Prostate gland (tissue), 2 donors: Measurements from ENCODE around the gene APBA2. TPM values are rescaled to one million over a fixed set of nuclear protein-coding genes. Genes with fewer than 3 reads are reported as not detected.

ENCODE experiments used
- DNase-seq: peaks from one replicate; pipeline ENCODE4 v3.0.0-alpha.2; 2019; ENCODE audit warnings: low spot score
- H3K27ac ChIP-seq, 2 donors: fragments of 200-600 bp; sonication (generic); 2 replicates each; pipeline ENCODE4 v1.5.1; 2017 to 2019
- H3K27me3 ChIP-seq: fragments of 200-600 bp; sonication (generic); replicated peaks from 2 replicates; pipeline ENCODE4 v1.5.1; 2019; ENCODE audit not compliant: insufficient read depth
- H3K36me3 ChIP-seq, 2 donors: fragments of 200-600 bp; sonication (generic); 1 replicate in 1 of 2; 2 replicates in 1 of 2; pipeline versions ENCODE4 v1.5.1 to v1.8.1; 2017 to 2019
- H3K4me1 ChIP-seq: fragments of 200-600 bp; sonication (generic); replicated peaks from 2 replicates; pipeline ENCODE4 v1.5.1; 2019
- H3K4me3 ChIP-seq, 2 donors: fragments of 200-600 bp; sonication (generic); 2 replicates each; pipeline ENCODE4 v1.5.1; 2017 to 2019
- H3K9me3 ChIP-seq: fragments of 200-600 bp; sonication (generic); 2 replicates; pipeline ENCODE4 v1.5.1; 2017
- POLR2A ChIP-seq: fragments of 450-650 bp; IDR thresholded peaks from one replicate; pipeline ENCODE4 v1.6.1; 2016; ENCODE audit warnings: antibody characterized with exemption, mild to moderate bottlenecking
- POLR2AphosphoS5 ChIP-seq: sonication (generic); formaldehyde crosslinking; IDR thresholded peaks from one replicate; pipeline ENCODE4 v1.6.1; 2017; ENCODE audit warnings: antibody characterized with exemption
- WGBS: methylation state at CpG from one replicate; pipeline ENCODE4 v1.1.5; 2018; 5-methylcytosine and 5-hydroxymethylcytosine counted together
- intact Hi-C: fragments of 100-400 bp; cut with DNase I; formaldehyde crosslinking; loops from one replicate; pipeline ENCODE4 v1.14.2; 2022
- total RNA-seq, 2 donors: library from RNA; depleted of rRNA; stranded (reverse); fragments of >200 nt; gene quantifications; one replicate each; pipeline ENCODE4 v1.1.0, GENCODE V29; 2016
- TF ChIP-seq, protein P1 (sequence below), 4 experiments: fragments of 200-600 bp in 2 of 4; fragments of 450-650 bp in 2 of 4; sonication (generic) in 2 of 4; IDR thresholded peaks; 1 replicate in 3 of 4; 2 replicates in 1 of 4; pipeline ENCODE4 v1.5.1; 2016 to 2019; ENCODE audit warnings: antibody characterized with exemption in 4 of 4, mild to moderate bottlenecking in 2 of 4, moderate library complexity in 2 of 4

The APBA2 gene
- total RNA-seq, 2 donors from 2014 or later = 2.6 to 25.3 TPM

DNA sequence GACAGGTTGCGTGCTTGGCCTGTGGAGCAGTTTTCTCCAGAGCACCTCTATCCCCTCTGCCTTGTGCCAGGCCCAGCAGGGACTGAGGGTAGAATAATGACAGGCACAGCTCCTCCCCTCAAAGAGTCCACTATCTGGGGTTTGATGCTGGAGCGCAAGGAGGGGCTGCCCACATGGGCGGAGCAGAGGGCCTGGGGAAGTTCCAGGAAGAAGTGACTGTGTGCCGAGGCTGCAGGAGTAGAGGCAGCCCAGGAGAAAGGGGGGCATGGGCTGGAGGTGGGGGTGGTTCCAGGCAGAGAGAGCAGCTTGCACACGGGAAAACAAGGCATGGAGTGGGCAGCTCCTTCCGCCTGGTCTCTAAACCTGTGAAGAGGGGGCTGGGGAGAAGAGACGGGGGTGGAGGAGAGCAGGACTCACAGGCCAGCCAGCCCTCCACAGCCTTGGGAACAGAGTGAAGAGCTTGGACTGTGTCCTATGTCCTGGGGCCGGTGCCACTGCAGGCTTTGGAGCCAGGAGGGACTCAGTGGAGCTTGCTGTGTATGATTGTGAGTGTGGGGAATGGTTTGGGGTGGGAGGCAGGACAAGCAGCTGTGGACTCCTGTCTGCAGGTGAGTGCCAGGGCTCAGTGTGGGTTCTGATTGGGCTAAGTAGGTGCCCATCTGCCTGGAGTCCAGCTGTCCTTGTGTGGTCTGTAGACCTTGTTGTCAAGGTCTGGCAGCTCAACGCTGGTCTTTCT is 48.1 kb downstream of the APBA2 start:
- no peak for TF ChIP-seq POLR2A
- TF ChIP-seq, protein P1, sequence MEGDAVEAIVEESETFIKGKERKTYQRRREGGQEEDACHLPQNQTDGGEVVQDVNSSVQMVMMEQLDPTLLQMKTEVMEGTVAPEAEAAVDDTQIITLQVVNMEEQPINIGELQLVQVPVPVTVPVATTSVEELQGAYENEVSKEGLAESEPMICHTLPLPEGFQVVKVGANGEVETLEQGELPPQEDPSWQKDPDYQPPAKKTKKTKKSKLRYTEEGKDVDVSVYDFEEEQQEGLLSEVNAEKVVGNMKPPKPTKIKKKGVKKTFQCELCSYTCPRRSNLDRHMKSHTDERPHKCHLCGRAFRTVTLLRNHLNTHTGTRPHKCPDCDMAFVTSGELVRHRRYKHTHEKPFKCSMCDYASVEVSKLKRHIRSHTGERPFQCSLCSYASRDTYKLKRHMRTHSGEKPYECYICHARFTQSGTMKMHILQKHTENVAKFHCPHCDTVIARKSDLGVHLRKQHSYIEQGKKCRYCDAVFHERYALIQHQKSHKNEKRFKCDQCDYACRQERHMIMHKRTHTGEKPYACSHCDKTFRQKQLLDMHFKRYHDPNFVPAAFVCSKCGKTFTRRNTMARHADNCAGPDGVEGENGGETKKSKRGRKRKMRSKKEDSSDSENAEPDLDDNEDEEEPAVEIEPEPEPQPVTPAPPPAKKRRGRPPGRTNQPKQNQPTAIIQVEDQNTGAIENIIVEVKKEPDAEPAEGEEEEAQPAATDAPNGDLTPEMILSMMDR (IDR thresholded peaks at IDR 0.05) = no peak
- no peak for TF ChIP-seq POLR2AphosphoS5
- intact Hi-C loops = loop anchor here (10.0 kb wide), 1 partner anchor 59 kb away; no protein-coding TSS in a partner anchor
- no peak for DNase-seq

DNA sequence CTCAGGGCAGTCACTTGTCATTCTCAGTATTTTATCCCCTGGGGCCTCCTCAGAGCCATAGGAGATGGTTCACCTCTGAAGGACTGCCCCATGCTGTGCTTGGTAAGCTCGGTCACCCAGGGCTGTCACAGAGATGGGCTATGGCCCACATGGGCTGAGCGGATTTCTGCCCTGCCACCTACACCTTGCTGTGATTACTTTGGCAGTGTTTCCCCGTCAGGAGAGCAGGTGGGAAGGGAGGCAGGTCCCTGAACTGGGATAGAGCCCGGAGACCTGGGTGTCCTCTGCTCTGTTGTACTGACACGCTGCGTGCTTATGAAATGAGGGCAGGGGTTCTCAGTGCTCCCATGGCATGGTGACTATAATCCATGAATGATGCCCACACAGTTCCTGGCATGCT is 48.9 kb downstream of the APBA2 start:
- no peaks in the 10 kb centered on the region for H3K4me1 ChIP-seq
- no peak overlapping the region for H3K27ac ChIP-seq
- H3K9me3 ChIP-seq = no peaks in the 10 kb centered on the region
- no peak overlapping the region for H3K4me3 ChIP-seq
- intact Hi-C loops = loop anchor here (10.0 kb wide), 1 partner anchor 60 kb away; no protein-coding TSS in a partner anchor
- no peaks in the 10 kb centered on the region for H3K27me3 ChIP-seq
- TF ChIP-seq POLR2A (no peak), POLR2AphosphoS5 (no peak)
- TF ChIP-seq, protein P1 (IDR thresholded peaks at IDR 0.05) = no peak
- 83% methylated on average over 6 of the region's 6 CpGs for WGBS
- H3K36me3 ChIP-seq = no peaks in the 10 kb centered on the region
- no peak for DNase-seq

More for the DNA sequence above, 48.1 kb downstream of the APBA2 start:
- no peaks in the 10 kb centered on the region for H3K9me3 ChIP-seq
- H3K4me1 ChIP-seq = no peaks in the 10 kb centered on the region
- no peaks in the 10 kb centered on the region for H3K36me3 ChIP-seq
- WGBS = 55% methylated on average over 9 of the region's 9 CpGs
- no peaks in the 10 kb centered on the region for H3K27me3 ChIP-seq
- no peak overlapping the region for H3K27ac ChIP-seq
- H3K4me3 ChIP-seq = no peak overlapping the region

DNA sequence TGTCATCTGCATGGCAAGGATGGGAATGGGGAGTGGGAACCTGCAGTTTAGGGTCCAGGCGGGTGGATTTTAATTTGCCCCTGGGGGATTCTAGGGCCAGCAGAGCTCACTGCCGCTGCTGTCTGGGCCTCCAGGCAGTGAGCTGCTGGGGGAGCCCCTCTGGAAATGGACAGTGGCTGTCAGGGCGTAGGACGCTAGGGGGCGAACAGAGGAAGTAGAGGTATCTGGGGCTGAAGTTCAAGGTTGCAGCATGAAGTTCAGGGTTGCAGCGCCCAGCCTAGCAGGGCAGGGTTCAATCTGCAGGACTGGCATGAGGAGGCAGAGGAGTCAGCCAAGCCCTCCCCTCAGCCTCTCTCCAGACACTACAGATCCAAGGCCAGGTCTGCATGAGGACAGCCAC is 49.5 kb downstream of the APBA2 start:
- Histone ChIP-seq H3K4me1 (no peaks in the 10 kb centered on the region), H3K36me3 (no peaks in the 10 kb centered on the region), H3K27ac (no peak overlapping the region), H3K4me3 (no peak overlapping the region), H3K9me3 (no peaks in the 10 kb centered on the region), H3K27me3 (no peaks in the 10 kb centered on the region)
- 69% methylated on average over 6 of the region's 6 CpGs for WGBS
- intact Hi-C loops = loop anchor here (10.0 kb wide), 1 partner anchor 61 kb away; no protein-coding TSS in a partner anchor
- TF ChIP-seq, protein P1 (IDR thresholded peaks at IDR 0.05) = no peak
- TF ChIP-seq POLR2A = no peak
- no peak for TF ChIP-seq POLR2AphosphoS5
- no peak for DNase-seq

DNA sequence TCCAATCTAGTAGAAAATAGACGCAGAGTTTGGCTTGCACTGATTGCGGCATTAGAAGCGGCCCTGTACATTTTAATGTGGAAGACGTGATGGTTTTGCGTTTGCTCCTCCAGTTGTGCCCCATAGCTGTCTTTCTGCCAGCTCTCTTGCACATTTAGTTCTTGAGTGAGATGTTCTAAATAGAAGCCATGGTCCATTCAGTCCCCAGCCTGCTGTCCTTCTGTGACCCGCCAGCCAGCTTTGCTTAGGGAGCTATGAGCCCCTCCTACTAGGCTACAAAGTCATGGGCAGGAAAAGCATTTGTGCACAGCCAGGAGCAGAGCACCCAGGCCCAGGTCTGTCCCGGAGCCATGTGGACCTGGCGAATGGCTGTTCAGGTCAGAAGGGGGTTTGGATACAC is 50.3 kb downstream of the APBA2 start:
- intact Hi-C loops = loop anchor here (10.0 kb wide), 1 partner anchor 61 kb away; no protein-coding TSS in a partner anchor
- H3K4me1 ChIP-seq = no peaks in the 10 kb centered on the region
- TF ChIP-seq POLR2AphosphoS5 (no peak), POLR2A (no peak)
- TF ChIP-seq, protein P1 (IDR thresholded peaks at IDR 0.05) = no peak
- H3K9me3 ChIP-seq = no peaks in the 10 kb centered on the region
- 90% methylated on average over 8 of the region's 8 CpGs for WGBS
- H3K4me3 ChIP-seq = no peak overlapping the region
- no peak overlapping the region for H3K27ac ChIP-seq
- H3K36me3 ChIP-seq = no peaks in the 10 kb centered on the region
- no peak for DNase-seq
- H3K27me3 ChIP-seq = no peaks in the 10 kb centered on the region

DNA sequence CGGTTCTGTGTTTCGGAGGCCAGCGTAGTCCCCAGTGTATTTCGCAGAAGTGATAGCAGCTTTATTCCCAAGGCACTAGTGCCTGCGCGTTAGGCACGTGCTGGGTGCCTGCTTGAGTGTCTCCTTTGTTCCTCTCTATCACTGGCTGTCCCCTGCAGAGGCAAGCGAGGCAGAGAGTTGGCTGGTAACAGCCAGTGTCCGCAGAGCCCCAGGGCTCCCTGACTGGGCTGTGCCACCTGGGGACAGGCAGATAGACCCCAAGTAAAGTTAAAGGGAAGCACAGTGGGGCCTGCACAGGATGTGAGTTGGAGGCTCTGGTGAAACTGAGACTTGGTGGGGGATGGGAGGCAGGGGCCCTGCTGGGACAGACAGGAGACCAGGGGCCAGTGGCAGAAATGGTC is 50.7 kb downstream of the APBA2 start:
- Histone ChIP-seq H3K4me3 (no peak overlapping the region), H3K36me3 (no peaks in the 10 kb centered on the region), H3K4me1 (no peaks in the 10 kb centered on the region), H3K27ac (no peak overlapping the region), H3K9me3 (no peaks in the 10 kb centered on the region), H3K27me3 (no peaks in the 10 kb centered on the region)
- WGBS = 94% methylated on average over 8 of the region's 9 CpGs
- intact Hi-C loops = loop anchor here (10.0 kb wide), 1 partner anchor 62 kb away; no protein-coding TSS in a partner anchor
- no peak for DNase-seq
- TF ChIP-seq POLR2A = no peak
- TF ChIP-seq, protein P1 (IDR thresholded peaks at IDR 0.05) = no peak
- no peak for TF ChIP-seq POLR2AphosphoS5
